Uterus (tissue), 2 donors: ENCODE data around the gene TMED10.

Experiments
- CTCF ChIP-seq, 4 experiments: fragments of 200-600 bp in 2 of 4; fragments of 450-650 bp in 2 of 4; sonication (generic) in 2 of 4; IDR thresholded peaks; one replicate each; pipeline ENCODE4 v1.5.1; 2016 to 2019; ENCODE audit warnings: antibody characterized with exemption in 4 of 4, mild to moderate bottlenecking in 2 of 4, moderate library complexity in 1 of 4
- POLR2A ChIP-seq, 2 donors: fragments of 450-650 bp; IDR thresholded peaks; one replicate each; pipeline ENCODE4 v1.6.1; 2016; ENCODE audit warnings: antibody characterized with exemption in 2 of 2, mild to moderate bottlenecking in 1 of 2, moderate library complexity in 1 of 2

- TF ChIP-seq CTCF (IDR thresholded peaks at IDR 0.05) (no peak), POLR2A (IDR thresholded peaks at IDR 0.05) (no peak)
Measured at GRCh38 chr14:75200451-75200850, 24.0 kb upstream of the TMED10 start.
